H1 (cell line): Measurements from ENCODE around the gene GRAP. TPM values are rescaled to one million over a fixed set of nuclear protein-coding genes. Genes with fewer than 3 reads are reported as not detected.
"Not testable (repeated sequence)": the region's sequence is repeated elsewhere in the genome, so short reads cannot be mapped to it uniquely, and the experiment has no call there.

ENCODE experiments used
- CTCF ChIA-PET: fragments of 300-600 bp; sonication (Branson Sonifier 250); formaldehyde crosslinking; loops from one replicate; lab custom pipeline; 2021; ENCODE audit not compliant: partially characterized antibody; lab: Charles Lee
- POLR2A ChIA-PET: fragments of 300-600 bp; sonication (Branson Sonifier 250); formaldehyde crosslinking; loops from one replicate; lab custom pipeline; 2021; ENCODE audit warnings: inconsistent platforms; ENCODE audit not compliant: partially characterized antibody; lab: Charles Lee
- DNase-seq, 2 experiments: peaks; one replicate each; pipeline versions ENCODE4 v3.0.0 to v3.0.0-alpha.2; 2010 to 2022; ENCODE audit warnings: low spot score in 2 of 2, low read depth in 1 of 2, mixed read lengths in 1 of 2
- FAIRE-seq: peaks from 2 replicates; lab custom pipeline; 2011; peaks lifted over from hg19 to GRCh38; lab: Jason Lieb, UNC
- H2AFZ ChIP-seq: 2 replicates; pipeline ENCODE4 v1.8.1; 2012; ENCODE audit warnings: low read length, inconsistent platforms
- H2AK5ac ChIP-seq: 2 replicates; pipeline ENCODE4 v1.6.1; 2013; ENCODE audit warnings: low read depth, low read length
- H2BK120ac ChIP-seq: replicated peaks from 2 replicates; pipeline ENCODE3; 2013; ENCODE audit warnings: low read depth, low read length, inconsistent platforms
- H2BK12ac ChIP-seq: 2 replicates; pipeline ENCODE4 v1.6.1; 2013; ENCODE audit warnings: low read depth, low read length
- H2BK15ac ChIP-seq: 2 replicates; pipeline ENCODE4 v1.6.1; 2013; ENCODE audit warnings: low read length
- H2BK20ac ChIP-seq: 2 replicates; pipeline ENCODE4 v1.6.1; 2013; ENCODE audit warnings: low read length
- H2BK5ac ChIP-seq: 2 replicates; pipeline ENCODE4 v1.6.1; 2013; ENCODE audit warnings: low read depth, low read length
- H3K14ac ChIP-seq: 2 replicates; pipeline ENCODE4 v1.6.1; 2013; ENCODE audit warnings: inconsistent platforms; ENCODE audit not compliant: insufficient read length
- H3K18ac ChIP-seq: 2 replicates; pipeline ENCODE4 v1.6.1; 2013; ENCODE audit warnings: low read length; ENCODE audit errors: extremely low read depth
- H3K23ac ChIP-seq: 2 replicates; pipeline ENCODE4 v1.6.1; 2013; ENCODE audit warnings: inconsistent platforms; ENCODE audit not compliant: insufficient read length
- H3K23me2 ChIP-seq: 2 replicates; pipeline ENCODE4 v1.6.1; 2013; ENCODE audit warnings: low read depth, low read length
- H3K27ac ChIP-seq: 2 replicates; pipeline ENCODE4 v1.6.1; 2011; ENCODE audit warnings: low read depth, low read length, inconsistent platforms
- H3K27me3 ChIP-seq, 4 experiments: replicated peaks in 1 of 4; 1 replicate in 1 of 4; 2 replicates in 3 of 4; pipeline versions ENCODE4 v1.6.1 to v1.8.1; 2011 to 2013; ENCODE audit warnings: low read length in 3 of 4, mild to moderate bottlenecking in 3 of 4, inconsistent platforms in 2 of 4, mixed read lengths in 2 of 4, moderate library complexity in 1 of 4; ENCODE audit not compliant: control insufficient read depth in 3 of 4, insufficient read depth in 3 of 4; ENCODE audit errors: extremely low read depth in 1 of 4
- H3K36me3 ChIP-seq, 4 experiments: 2 replicates each; pipeline versions ENCODE4 v1.6.1 to v1.8.1; 2011 to 2013; ENCODE audit warnings: mild to moderate bottlenecking in 4 of 4, low read length in 3 of 4, moderate library complexity in 2 of 4, control low read depth in 1 of 4, inconsistent platforms in 1 of 4; ENCODE audit not compliant: insufficient read depth in 4 of 4, control insufficient read depth in 2 of 4
- H3K4ac ChIP-seq: replicated peaks from 2 replicates; pipeline ENCODE3; 2013; ENCODE audit warnings: low read length, low read depth, mixed read lengths, inconsistent platforms; ENCODE audit not compliant: insufficient read length
- H3K4me1 ChIP-seq, 4 experiments: replicated peaks in 1 of 4; 1 replicate in 1 of 4; 2 replicates in 3 of 4; pipeline versions ENCODE4 v1.6.1 to v1.8.1; 2011 to 2013; ENCODE audit warnings: low read length in 3 of 4, inconsistent platforms in 2 of 4, mixed read lengths in 1 of 4; ENCODE audit not compliant: insufficient read depth in 4 of 4, control insufficient read depth in 3 of 4
- H3K4me2 ChIP-seq, 2 experiments: 2 replicates each; pipeline versions ENCODE4 v1.6.1 to v1.8.1; 2011 to 2013; ENCODE audit warnings: low read depth in 2 of 2, low read length in 2 of 2, control low read depth in 1 of 2, inconsistent platforms in 1 of 2, mild to moderate bottlenecking in 1 of 2; ENCODE audit not compliant: insufficient read depth in 1 of 2
- H3K4me3 ChIP-seq, 4 experiments: fragments of 200-600, 300-600 bp in 1 of 4; sonication (generic), shearing (Covaris generic), sonication (Bioruptor Twin) in 1 of 4; 2 replicates each; pipeline versions ENCODE4 v1.5.1 to v1.8.1; 2011 to 2016; ENCODE audit warnings: low read length in 4 of 4, low read depth in 3 of 4, control low read depth in 2 of 4, inconsistent platforms in 2 of 4, mild to moderate bottlenecking in 2 of 4, mixed read lengths in 1 of 4, moderate library complexity in 1 of 4; ENCODE audit not compliant: insufficient read depth in 2 of 4; ENCODE audit errors: extremely low read depth in 1 of 4
- H3K56ac ChIP-seq: replicated peaks from 2 replicates; pipeline ENCODE3; 2013; ENCODE audit warnings: low read depth, mild to moderate bottlenecking, mixed read lengths, low read length, inconsistent platforms; ENCODE audit not compliant: insufficient read length
- H3K79me1 ChIP-seq: 2 replicates; pipeline ENCODE4 v1.6.1; 2013; ENCODE audit warnings: low read depth, low read length, control low read depth
- H3K79me2 ChIP-seq, 2 experiments: 2 replicates each; pipeline versions ENCODE4 v1.6.1 to v1.8.1; 2012 to 2013; ENCODE audit warnings: low read length in 2 of 2, mild to moderate bottlenecking in 2 of 2, inconsistent platforms in 1 of 2; ENCODE audit not compliant: insufficient read depth in 2 of 2, control insufficient read depth in 1 of 2
- H3K9ac ChIP-seq, 4 experiments: replicated peaks in 1 of 4; 1 replicate in 1 of 4; 2 replicates in 3 of 4; pipeline versions ENCODE4 v1.6.1 to v1.8.1; 2011 to 2013; ENCODE audit warnings: low read depth in 3 of 4, low read length in 3 of 4, control low read depth in 2 of 4, mild to moderate bottlenecking in 2 of 4, moderate library complexity in 2 of 4, inconsistent platforms in 1 of 4; ENCODE audit errors: extremely low read depth in 1 of 4
- H3K9me3 ChIP-seq, 2 experiments: 2 replicates each; pipeline versions ENCODE4 v1.6.1 to v1.8.1; 2012 to 2013; ENCODE audit warnings: mild to moderate bottlenecking in 2 of 2, moderate library complexity in 2 of 2, control low read depth in 1 of 2, inconsistent platforms in 1 of 2, low read depth in 1 of 2, low read length in 1 of 2, mixed read lengths in 1 of 2; ENCODE audit not compliant: insufficient read depth in 2 of 2
- H4K20me1 ChIP-seq, 2 experiments: replicated peaks in 1 of 2; 2 replicates each; pipeline versions ENCODE3 to v1.8.1; 2011 to 2013; ENCODE audit warnings: inconsistent platforms in 2 of 2, low read length in 2 of 2, mild to moderate bottlenecking in 1 of 2; ENCODE audit not compliant: insufficient read depth in 2 of 2, control insufficient read depth in 1 of 2
- H4K5ac ChIP-seq: 2 replicates; pipeline ENCODE4 v1.6.1; 2013; ENCODE audit warnings: low read length, low read depth, mixed read lengths, inconsistent platforms; ENCODE audit not compliant: insufficient read length
- H4K8ac ChIP-seq: 2 replicates; pipeline ENCODE4 v1.8.0; 2013; ENCODE audit warnings: mild to moderate bottlenecking, moderate library complexity, low read length, inconsistent platforms; ENCODE audit not compliant: insufficient read depth; ENCODE audit errors: extremely low read depth
- H4K91ac ChIP-seq: replicated peaks from 2 replicates; pipeline ENCODE3; 2013; ENCODE audit warnings: low read length, mixed read lengths, inconsistent platforms; ENCODE audit not compliant: insufficient read length
- WGBS, 2 experiments: shearing (Covaris generic) in 1 of 2; methylation state at CpG; one replicate each; pipeline versions ENCODE4 v1.1.6 to v1.1.7; 2013 to 2015; ENCODE audit warnings: low lambda C conversion rate in 2 of 2, mixed read lengths in 2 of 2, inconsistent platforms in 1 of 2, low coverage in 1 of 2, missing lambda C conversion rate in 1 of 2; ENCODE audit not compliant: insufficient replicate concordance in 2 of 2, insufficient coverage in 1 of 2, insufficient read length in 1 of 2; ENCODE audit errors: extremely low coverage in 1 of 2, missing lambda C conversion rate in 1 of 2; 5-methylcytosine and 5-hydroxymethylcytosine counted together
- polyA plus RNA-seq, 7 experiments: library from polyadenylated mRNA; depleted of rRNA in 3 of 7; stranded (reverse) in 5 of 7; unstranded in 2 of 7; fragments of >200 nt in 5 of 7; fragments of 200-250 nt in 2 of 7; gene quantifications; 1 replicate in 5 of 7; 2 replicates in 1 of 7; 4 replicates in 1 of 7; pipeline versions ENCODE4 v1.2.1 to v1.2.3, GENCODE V29; 2011 to 2013; ENCODE audit warnings: missing spikeins in 2 of 7, mixed read lengths in 2 of 7
- total RNA-seq: library from RNA; stranded (reverse); fragmentation: NEBNext Ultra II Directional; extraction: Animal tissue kit (Norgen Biotek cat#: 25700); gene quantifications from 2 replicates; pipeline ENCODE4 v1.2.1, GENCODE V29; 2021

GRAP gene
- total and polyA plus RNA-seq, 2 of the 8 experiments (the other 6 are each of a cell fraction or from before 2014, with no cell fraction given): 0.18 to 0.24 TPM

GRCh38 chr17:19044643-19045042, 2.1 kb downstream of the GRAP start:
- H3K23me2 ChIP-seq, H4K20me1 ChIP-seq, H3K18ac ChIP-seq, H3K56ac ChIP-seq, H3K79me1 ChIP-seq, H2BK5ac ChIP-seq, H3K9ac ChIP-seq, H3K4me3 ChIP-seq, H3K79me2 ChIP-seq, DNase-seq, H4K91ac ChIP-seq, H2BK120ac ChIP-seq, H3K9me3 ChIP-seq, H3K23ac ChIP-seq, H2BK12ac ChIP-seq, H2AK5ac ChIP-seq, H2AFZ ChIP-seq, H2BK15ac ChIP-seq, H3K4me1 ChIP-seq, H3K36me3 ChIP-seq, H4K5ac ChIP-seq, H3K27me3 ChIP-seq, H3K27ac ChIP-seq, H2BK20ac ChIP-seq, CTCF ChIA-PET, H3K14ac ChIP-seq, H3K4ac ChIP-seq, FAIRE-seq, POLR2A ChIA-PET, H3K4me2 ChIP-seq, H4K8ac ChIP-seq: not testable (repeated sequence)
- no CpG with 5 or more reads among the region's 9 CpGs for WGBS, 2 experiments

DNA sequence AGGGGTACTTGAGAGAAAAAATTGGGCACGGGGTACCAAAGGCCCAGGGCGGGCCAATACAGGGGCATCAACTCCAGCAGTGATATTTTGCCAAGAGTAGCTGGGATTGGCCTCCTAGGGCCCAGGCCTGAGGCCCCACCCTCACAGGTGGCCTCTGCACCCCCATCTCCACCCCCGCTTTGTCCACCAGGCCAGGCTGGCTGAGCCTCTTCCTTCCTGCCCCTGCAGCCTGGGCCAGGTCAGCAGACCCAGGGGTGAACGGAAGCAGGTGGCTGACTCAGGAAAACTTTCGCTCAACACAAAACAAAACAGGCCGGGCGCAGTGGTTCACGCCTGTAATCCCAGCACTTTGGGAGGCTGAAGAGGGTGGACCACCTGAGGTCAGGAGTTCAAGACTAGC, 3.7 kb downstream of the GRAP start:
- FAIRE-seq, POLR2A ChIA-PET: not testable (repeated sequence)

More for the DNA sequence above, 3.7 kb downstream of the GRAP start:
- H3K14ac ChIP-seq, H2BK15ac ChIP-seq, CTCF ChIA-PET, H3K79me2 ChIP-seq, H3K23me2 ChIP-seq, H3K4me3 ChIP-seq, DNase-seq, H2BK20ac ChIP-seq, H3K79me1 ChIP-seq, H2BK120ac ChIP-seq, H3K23ac ChIP-seq, H3K4me1 ChIP-seq, H3K18ac ChIP-seq, H3K27ac ChIP-seq, H2AFZ ChIP-seq, H3K4me2 ChIP-seq, H2AK5ac ChIP-seq, H3K9ac ChIP-seq, H3K27me3 ChIP-seq, H2BK5ac ChIP-seq, H4K91ac ChIP-seq, H4K8ac ChIP-seq, H4K5ac ChIP-seq, H3K56ac ChIP-seq, H4K20me1 ChIP-seq, H2BK12ac ChIP-seq, H3K4ac ChIP-seq, H3K9me3 ChIP-seq, H3K36me3 ChIP-seq: not testable (repeated sequence)
- WGBS, 2 experiments: no CpG with 5 or more reads among the region's 8 CpGs
